GM18519 (cell line): Measurements from ENCODE around the gene LIFR.

ENCODE experiments used
- ATAC-seq: cut with Tn5 transposase; IDR thresholded peaks from one replicate; pipeline ENCODE4 v1.9.1; 2021; ENCODE audit warnings: mild to moderate bottlenecking, moderate library complexity; ENCODE audit not compliant: unreplicated experiment, low FRiP score

LIFR gene

DNA sequence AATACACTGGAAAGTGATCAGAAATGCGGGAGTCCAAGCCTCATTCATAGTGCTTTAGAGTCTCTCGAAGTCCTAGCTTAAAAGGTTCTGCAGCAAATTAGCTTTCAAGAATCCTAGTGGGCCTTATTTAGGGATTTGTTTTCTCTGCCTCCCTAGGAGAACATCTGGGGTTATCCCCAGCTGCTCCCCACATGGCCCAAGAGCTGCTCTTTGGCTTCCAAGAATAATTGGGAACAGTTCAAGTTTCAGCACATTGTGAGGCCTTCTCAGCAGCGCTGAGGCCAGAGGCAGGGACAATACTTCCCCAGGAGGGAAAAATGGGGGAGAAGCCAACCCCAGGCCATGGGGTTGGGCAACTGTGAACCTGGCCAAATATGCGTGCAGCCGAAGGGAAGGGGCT is 108.7 kb downstream of the LIFR start:
- ATAC-seq = no peak

DNA sequence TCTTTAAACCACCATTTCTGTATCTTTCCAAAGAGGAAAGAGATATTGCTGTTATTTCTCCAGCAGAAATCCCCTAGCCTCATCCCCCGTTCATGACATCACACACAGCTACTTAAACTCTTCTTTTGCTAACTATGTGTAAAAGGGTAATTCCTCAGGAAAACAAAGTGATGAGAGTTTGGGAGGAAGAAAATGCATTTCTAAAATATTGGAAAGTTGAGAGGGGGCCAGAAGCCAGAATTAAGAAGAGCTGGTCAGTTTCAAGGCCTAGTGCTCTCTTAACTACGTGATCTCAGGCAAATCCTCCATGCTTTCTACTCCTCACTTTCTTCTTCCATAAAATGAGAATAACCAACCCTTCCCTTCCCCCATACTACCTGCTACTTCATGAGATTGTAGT is 109.4 kb downstream of the LIFR start:
- ATAC-seq = no peak

DNA sequence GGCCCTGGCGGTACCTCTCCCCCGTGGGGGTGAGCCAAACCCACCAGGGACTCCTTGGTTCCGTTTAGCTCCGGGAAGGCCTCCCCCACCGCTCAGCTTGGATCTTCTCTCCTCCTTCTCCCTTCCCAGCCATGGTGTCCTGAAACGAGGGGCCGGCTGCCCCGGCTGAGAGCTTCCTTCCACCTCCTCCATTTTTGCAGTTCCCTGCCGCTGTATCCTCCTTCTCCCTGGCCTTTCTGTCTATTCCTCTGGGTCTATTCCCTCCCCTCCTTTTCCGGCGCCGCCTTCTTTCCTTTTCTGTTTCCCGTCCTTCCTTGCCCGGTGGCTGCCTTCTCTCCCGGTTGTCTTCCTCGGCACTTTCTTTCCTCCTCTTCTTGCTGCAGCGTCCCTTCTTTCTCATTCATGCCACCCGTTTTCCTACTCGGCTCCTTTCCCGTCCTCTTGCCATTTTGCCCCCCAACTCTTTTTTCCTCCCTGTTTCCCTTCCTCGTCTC is 110.4 kb downstream of the LIFR start:
- no peak for ATAC-seq

DNA sequence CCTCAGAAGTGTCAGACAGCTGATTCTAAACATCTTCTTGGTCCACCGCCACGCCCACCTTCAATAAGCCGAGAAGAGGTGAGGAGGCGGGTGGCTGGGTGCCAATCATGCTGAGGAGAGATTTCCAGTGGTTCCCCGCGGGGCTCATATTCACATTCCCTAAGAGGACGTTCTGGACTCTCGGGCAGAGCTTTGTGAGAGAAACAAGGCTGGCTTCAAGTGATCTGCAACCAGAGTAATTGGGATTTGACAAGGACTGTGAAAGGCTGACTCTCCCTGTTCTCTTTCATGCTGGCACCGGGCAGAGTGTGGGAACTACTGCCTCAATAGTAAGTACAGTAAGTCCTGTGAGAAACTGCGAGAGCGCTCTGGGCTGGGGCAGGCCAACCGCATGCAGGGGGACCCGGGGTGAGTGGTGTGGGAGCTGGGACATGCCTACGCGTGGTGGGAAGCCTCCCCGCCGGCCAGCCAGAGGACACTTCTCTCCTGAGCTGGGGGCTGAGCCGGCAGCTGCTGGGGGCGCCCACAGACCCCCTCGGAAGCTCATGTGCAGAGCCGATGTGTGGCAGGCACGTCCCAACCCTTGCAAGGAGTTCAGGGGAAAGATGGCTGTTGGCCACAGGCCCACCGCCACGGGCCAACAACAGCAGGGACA is 110.9 kb downstream of the LIFR start:
- ATAC-seq = no peak

DNA sequence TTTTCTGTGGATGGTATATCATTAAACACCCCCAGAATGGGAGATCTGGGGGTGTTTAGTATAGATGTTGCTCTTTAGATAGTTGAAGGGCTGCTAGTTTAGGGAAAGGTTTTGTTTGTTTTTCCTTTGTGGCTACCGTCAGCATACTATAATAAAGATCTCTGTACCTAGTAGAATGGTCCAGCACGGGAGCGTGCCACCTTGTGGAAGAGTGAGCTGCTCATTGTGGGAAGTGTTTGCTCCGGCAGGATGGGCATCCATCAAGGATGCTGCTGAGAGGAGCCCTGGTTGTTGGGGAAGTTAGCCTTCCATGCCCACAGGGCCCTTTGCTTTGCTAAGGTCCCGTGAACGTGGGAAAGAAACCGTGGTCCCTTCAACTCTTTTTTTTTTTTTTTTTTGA is 113.1 kb downstream of the LIFR start:
- ATAC-seq = no peak

DNA sequence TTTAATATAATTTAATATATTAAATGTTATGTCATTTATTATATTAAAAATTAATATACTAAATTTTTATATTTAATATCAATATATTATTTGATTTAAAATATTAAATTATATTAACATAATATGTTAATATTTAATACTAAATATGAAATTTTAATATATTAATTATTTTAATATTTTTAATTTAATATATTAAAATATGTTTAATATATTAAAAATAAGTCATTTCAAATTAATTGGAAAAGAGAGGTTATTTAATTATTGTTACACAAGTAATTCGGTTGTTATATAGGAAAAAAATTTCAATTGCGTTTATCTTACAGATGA is 114.2 kb downstream of the LIFR start:
- no peak for ATAC-seq

DNA sequence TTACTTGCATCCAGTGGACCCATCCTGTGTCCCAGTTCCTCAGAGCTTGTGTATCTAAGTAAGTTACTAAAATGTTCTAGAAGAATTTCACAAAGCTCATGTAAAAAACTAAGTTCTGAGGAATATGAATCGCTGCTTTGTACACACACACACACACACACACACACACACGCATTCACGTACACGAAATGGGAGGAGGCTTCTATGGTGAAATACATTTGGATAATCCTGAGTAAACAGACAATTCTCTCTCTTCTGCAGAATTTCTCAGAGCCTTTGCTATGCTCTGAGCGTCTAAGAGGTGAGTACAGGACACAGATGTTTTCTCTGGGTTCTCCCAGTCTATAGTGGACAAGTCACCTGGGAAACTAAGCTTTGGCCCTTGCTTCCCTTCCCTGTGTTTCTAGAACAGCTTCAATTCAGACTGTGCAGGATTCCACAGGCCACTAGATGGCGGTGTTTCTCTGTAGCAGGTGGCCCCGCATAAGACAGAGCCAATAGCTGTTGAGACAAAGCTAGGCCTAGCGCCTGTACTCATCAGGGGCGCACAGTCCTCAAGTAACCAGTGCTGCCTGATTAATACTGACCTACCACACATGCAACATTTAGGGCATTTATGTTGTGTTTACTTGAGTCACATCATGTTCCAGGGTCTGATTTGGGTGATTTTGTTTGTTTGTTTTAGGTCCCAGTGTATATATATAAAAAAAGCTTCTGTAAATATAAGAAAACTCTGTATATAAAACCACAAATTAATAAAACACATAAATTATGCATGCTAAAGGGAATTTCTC is 114.8 kb downstream of the LIFR start:
- peak; percentile 98 for ATAC-seq

DNA sequence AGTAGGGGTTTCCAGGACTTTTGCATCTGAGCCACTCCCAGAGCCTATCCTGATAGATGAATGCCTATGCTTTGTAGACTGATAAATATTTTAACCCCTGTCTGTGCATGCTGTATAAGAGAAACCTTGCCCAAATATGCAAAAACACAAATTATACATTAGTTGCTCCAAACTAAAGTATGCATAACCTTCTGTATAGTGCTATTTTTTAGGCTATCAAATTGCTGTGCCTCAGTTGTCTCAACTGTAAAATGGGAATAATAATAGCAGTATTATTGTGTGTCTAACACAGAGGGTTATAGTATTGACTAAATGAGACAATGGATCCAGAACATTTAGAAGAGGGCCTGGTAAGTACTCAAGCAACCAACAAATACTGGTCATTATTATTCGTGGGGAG is 117.7 kb downstream of the LIFR start:
- ATAC-seq = no peak

DNA sequence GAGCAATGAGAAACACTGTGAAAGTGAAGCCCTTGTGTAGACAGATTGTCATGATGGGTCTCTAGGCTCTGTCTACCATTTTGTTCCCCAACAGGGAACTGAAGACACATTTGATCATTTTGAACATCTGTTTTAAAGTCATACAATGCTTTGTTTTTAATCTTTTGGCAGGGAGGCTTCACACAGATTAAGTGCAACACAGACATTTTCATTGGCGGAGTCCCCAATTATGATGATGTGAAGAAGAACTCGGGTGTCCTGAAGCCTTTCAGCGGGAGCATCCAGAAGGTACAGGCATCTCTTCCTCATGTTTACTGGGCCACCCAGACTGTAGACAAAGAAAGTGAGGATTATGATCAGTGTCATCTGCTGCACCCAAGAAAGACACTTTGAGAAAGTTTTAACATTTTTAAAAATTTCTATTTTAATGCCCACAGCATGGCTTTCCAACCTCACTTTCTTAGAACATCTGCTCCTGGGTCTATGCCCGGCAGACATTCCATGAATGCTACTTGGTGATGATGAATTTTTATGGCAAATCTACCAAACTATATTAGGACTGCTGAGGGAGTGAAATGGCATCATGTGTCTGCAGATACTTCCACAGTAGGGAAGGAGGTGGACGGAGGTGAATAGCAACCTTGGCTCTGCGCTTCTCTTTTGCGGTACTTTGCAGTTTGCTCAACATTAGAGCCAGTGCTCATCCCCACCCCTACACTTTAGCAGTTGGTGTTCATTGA is 121.3 kb downstream of the LIFR start:
- no peak for ATAC-seq

DNA sequence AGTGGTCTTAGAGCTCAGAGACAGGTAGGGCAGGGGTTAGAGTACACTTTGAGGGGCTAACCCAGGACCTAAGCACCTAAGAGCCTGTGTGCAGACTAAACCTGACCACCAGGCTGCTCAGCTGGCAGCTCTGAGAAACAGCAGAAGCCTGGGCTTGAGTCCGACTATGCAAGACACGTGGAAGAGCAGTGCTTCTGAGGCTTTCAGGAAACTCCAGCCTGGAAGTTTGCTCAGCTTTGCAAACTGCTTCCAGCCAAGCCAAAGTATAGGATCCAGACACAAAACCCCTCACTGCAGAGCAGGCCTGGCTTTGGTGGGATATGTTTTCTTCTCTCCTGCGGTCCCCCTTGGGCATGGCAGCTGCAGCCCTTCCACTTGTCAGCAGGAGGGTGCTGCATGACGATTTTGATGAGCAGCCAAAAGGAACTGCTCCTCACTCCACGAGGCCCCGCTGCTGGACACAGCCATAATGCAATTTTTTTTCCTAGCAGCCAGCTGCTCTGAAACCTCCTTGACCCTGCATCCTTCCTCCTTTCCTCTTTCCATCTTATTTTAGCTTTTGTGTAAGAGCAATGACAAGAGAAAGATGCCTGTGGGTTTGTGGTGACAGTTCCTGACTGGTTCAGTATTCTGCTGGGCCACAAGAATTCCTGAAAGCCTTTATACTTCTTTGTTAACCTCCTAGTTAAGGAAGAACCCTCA is 123.1 kb downstream of the LIFR start:
- no peak for ATAC-seq

DNA sequence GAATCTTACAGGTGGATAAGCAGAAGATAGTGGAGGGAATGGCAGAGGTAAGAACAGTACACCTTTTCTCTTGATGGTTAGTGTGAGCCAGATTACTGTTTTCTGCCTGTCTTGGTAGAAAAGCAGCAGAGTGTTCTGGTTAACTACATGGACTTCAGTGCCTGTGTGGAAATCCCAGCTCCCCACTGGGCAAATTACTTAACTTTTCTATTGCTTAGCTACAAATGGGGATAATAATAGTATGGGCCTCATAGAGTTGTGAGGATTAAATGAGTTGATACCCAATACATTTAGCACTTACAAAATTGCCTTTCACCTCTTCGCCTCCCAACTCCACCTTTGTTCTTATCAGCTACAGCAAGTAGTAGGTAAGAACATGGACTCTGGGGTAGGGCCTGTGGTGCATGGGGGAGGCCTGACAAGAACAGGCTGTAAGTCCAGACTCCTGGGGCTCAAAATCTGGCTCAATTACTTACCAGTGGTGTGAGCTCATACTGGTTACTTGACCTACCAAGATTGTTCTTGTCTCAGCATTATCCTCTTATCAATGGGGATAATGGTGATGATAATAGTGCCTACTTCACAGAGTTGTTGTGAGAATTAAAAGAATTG is 125.1 kb downstream of the LIFR start:
- no peak for ATAC-seq

DNA sequence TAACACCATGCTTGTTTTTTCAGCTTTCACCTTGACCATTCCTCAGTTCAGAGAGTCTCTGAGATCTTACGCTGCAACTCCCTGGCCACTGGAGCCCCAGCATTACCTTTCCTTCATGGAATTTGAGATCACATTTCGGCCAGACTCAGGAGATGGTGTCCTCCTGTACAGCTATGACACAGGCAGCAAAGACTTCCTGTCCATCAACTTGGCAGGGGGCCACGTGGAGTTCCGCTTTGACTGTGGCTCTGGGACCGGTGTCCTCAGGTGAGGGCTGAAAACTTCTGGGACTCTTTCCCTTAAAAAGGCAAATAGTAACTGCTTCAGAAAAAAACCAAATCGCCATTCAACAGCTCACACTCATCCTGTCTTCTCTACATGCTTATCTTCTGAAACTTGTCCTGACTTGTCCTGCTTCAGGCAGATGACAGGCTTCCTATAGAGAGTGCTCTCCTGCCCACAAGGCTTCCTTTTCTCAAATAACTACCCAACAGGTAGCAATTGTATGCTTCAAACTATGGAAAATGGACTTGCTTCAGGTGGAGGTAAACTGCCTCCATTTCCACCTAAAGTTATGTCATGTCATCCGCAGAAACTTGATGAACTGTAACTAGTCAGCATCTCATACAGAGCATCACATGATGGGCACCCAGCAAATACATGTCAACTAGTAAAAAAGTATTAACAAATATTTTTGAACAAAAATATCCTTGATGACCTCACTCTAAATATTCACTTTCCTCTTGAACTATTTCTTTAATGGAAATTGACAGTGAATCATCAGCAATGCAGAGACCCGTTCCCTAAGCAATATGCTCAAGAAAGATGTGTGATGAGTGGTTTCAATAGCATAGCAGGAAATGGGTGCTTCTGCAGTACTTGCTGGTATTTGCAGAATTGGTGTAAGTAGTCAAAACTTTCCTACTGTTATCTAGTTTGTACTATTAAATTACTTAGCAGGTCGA is 129.2 kb downstream of the LIFR start:
- no peak for ATAC-seq

DNA sequence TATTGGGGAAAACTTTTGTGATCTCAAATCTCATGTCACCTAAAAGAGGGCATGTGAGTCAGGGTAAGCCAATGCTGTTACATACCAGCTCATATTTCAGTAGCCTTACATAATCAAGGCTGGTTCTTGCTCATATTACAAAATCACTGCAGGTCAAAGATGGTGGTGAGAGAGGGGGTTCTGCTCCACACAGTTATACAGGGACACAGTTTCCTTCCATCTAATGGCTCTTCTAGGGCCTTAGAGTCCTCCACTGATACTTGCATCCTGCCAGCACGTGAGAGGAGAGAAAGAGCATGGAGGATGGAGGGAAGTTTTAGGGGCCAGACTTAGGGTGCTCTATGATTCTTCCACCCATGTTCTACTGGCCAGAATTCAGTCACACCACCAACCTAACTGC is 130.0 kb downstream of the LIFR start:
- ATAC-seq = no peak
